COR-L47 (cell line): ENCODE measurements around the gene CLIC5.

Experiments
- DNase-seq: peaks from one replicate; lab custom pipeline; 2025; lab: John Stamatoyannopoulos, UW

The CLIC5 gene

DNA sequence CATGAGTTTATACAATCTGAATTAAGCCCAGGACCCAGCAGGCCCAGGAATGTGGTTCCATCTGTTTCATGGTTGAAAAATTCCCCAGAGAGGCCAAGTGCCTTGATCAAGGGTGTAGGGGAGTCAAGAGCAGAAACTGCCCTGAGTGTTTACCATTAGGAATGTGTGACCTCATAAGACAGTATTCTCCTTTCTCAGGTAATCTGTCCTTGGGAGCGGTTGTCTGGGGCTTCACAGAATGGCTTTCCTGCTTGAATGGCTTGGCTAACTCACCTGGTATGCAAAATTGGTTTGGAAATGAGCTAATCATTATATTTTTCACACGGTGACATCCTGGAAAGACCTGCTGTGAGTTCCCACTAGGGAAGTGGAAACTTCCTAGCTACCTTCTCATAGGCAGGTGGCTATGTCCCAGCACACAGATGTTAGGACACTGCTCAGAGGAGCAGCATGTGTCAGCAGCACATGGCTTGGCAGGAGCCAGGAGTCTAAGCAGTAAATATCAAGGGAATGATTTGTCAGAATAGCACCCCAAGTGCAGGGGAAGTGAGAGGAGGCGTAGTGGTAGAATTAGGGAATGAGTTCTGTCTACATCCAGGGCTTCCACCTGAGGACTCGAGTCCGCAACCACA is 17.7 kb downstream of the CLIC5 start:
- DNase-seq = no peak

DNA sequence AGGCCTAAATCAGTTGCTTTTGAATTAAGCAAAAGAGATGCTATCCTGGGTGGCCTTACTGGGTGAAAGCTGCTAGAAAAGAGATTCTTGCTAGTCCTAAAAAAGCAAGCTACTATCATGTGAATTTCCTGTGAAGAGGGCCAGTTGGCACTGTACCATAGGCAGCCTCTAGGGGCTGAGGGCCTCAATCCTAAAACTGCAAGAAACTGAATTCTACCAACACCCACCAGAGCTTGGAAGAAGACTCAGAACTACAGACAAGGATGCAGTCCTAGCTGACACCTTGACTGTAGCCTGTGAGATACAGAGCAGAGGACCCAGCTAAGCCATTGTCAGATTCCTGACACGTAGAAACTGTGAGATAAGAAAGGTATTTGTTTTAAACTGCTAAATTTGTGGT is 24.5 kb downstream of the CLIC5 start:
- no peak for DNase-seq

DNA sequence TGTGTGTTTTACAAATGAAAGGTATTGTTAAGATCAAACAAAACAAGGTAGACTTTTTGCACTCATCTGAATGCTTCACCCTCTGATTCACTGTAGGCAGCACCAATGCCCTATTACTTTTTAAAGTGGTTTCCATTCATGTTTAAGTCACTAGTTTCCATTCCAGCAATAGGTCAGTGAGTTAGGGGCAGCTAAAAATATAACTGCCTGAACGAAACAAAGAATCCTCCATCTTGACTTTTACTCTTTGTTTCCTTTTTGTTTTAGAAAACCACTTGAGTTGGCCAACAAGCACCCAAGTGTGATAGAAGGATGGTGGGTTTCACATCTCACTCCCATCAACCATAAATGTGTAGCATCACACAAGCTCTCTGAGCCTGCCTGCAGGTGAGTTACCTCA is 25.5 kb downstream of the CLIC5 start:
- DNase-seq = no peak

DNA sequence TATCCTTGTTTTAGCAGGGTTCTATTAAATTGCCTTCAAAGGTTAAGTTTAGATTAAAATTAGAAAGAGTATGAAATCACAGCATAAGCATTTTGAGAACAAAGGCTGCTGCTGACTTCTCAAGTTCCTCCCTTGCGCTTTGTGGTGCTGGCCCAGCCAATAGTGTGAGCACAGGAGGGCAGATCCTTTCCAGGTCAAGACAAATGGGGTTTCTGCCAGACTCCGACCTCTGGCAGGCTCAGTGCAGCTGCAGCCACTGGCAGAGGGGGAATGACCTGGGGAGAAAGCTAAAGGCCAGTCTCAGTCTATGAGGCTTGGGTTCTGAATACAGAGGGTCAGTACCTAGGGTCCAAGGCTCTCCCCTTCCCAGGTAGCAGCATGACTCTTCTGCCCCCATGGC is 27.0 kb downstream of the CLIC5 start:
- DNase-seq = no peak

DNA sequence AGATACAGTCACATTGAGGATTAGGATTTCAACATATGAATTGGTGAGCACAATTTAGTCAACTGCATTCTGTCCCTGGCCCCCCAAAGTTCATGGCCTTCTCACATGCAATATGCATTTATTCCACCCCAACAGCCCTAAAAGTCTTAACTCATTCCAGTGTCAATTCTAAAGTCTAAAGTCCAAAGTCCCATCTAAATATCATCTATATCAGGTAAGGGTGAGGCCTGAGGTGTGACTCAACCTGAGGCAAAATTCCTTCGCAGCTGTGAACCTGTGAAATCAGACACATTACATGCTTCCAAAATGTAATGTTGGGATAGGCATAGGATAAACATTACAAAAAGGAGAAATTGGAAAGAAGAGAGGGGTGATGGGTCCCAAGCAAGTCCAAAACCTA is 27.8 kb downstream of the CLIC5 start:
- DNase-seq = no peak

DNA sequence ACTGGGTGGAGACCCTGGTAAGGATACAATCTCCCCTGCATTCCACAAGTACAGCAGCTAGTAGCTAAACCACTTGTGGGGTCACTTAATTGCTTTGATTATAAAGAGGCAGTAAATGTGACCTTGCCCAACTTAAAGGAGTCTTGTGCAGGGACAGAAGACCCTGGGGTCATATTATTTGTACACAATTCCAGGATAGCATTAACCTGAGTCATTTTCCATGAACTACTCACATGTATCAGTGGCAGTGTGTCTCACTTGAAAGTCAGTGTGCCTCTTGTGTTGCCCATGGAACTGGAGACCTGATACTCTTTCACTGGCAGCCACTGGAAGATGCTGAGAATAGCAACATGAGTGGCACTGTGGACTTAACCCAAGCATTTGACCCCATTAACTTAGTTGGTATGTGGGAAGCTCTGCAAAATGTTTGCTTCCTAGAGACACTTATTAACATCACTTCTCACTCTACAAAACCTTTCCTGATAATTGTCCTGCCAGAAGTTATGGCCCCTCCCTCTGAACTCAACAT is 28.9 kb downstream of the CLIC5 start:
- DNase-seq = no peak

DNA sequence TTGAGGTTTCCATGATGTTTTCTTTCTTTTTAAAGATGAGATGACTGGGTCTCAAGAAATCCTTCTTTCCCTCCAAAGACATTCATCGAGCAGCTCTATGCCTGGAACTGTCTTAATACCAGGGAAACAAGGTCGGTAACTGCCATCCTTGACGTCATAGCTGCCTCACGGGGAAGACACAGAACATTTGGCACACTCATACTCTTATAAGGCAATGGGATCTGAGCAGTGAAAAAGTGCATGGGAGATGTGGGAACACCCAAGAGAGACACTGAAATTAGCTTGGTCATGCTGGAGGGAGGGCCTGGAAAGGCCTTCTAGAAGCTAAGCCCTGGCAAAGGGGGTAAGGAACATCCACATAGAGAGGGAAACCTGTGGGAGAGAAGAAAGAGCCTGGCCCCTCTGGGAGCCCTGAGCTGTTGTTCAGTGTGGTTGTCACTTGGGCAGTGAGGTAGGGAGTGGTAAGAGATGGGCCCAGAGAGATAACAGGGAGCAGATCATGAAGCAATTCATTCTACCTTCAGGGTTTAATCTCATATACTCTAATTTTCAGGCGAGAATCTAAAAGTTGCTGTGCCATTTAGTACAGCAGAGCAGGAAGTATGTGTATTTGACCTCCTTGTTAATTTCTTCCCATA is 30.8 kb downstream of the CLIC5 start:
- DNase-seq = no peak

DNA sequence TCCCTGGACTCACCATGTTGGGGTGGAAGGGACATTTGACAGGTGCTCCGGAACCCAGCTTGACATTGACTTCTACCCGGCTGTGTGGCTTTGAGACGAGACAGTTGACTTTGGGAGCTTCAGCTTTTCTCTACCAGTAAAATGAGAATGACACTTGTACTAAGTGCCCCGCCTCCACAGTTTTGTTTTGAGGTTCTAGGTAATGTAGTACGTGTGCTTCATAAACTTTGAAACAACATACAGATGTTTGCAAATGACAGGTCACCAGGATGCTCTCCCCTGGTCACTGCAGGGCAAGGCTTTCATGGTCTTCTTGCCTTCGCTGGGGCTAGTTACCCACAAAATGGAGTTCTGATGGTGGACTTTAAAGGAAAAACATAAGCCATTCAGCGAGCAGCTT is 31.3 kb downstream of the CLIC5 start:
- no peak for DNase-seq

DNA sequence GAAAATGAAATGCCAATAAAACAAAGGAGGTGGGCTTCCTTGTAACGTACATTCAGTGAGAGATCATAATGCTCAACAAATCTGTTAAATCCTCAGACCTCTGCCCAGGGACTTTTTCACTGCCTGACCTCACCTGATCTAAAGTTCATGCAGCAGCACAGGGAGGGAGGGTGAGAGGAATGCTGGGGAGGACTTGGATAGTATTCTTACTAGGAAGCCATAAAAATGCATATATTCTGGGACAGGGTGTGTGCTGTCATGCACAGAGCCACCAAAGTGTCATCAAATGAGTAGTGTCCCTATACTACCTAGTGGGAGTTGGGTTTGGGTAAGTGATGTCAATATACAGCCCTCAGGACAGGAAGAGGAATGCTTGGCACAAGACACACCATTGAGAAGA is 32.6 kb downstream of the CLIC5 start:
- DNase-seq = no peak

DNA sequence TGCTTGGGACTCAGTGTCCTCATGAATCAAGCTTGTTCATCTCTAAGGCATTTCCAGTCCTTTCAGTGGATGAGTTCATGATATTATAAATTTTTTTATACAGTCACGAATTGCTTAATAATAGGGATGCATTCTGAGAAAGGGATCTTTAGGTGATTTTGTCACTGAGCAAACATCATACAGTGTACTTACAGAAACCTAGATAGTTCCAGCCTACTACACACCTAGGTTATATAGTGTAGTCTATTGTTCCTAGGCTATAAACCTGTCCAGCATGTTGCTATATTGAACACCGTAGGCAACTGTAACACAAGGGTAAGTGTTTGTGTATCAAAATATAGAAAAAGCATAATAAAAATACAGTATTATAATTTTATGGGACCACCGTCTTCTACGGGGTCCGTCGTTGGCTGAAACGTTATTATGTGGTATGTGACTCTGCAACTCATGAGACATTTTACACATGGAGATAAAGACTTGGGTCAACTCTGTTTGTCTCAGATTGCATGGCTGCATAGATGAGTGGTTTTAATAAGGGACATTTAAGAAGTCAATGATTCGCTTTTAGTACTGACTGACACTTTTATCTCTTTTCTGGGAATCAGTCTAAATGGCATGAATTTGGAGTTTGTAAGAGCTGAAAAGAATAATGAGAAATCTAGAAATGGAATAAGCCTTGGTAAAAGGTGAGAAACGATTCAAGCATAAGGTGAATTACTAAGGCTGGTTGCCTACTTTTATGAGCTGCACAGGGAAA is 33.2 kb downstream of the CLIC5 start:
- DNase-seq = no peak

DNA sequence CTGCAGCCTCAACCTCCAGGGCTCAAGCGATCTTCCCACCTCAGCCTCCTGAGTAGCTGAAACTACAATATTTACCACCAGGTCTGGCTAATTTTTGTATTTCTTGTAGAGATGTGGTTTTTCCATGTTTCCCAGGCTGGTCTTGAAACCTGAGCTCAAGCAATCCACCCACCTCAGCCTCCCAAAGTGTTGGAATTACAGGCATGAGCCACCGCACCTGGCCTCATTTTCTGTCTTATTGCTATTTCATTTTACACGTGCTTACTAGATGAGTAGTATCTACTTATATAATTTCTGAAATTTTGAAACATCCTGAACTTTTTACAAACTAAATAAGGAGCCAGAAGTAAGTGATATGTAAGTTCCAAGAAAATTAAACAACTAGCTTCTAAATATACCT is 34.6 kb downstream of the CLIC5 start:
- DNase-seq = no peak

DNA sequence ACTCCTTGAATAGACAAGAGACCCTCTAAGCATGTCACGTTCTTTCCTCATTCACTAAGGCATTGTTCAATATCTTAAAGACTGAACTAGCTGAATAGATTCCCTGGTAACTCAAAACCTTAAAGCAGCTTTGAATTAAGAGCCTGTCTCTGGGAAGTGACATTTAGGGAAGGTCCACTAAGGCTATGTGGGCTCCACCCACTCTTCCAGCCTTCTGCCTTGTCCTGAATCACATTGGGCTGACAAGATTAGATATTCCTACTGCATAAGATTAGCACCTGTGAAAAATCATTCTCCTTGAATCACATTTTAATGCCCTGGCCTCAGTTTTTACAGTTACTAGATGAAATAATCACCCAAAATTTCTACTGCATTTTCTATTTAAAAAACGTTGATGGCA is 36.3 kb downstream of the CLIC5 start:
- no peak for DNase-seq

DNA sequence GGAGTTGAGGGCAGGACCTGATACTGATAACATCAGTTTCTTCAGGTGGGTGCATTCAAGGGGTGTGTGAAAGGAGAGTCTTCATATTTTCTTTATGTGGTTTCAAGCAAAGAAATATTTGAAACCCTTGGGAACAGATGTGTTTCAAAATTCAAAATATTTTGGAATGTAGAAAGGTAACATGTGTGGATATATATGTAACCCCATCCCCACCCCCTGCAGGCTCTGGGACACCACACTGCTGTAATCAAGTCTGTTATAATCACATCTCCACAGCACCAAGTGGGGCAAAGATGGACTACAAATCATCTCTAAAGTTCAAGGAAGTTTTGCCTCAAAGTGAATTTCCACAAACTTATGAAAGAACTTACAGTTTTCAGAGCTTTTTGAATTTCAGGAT is 41.1 kb downstream of the CLIC5 start:
- DNase-seq = no peak

DNA sequence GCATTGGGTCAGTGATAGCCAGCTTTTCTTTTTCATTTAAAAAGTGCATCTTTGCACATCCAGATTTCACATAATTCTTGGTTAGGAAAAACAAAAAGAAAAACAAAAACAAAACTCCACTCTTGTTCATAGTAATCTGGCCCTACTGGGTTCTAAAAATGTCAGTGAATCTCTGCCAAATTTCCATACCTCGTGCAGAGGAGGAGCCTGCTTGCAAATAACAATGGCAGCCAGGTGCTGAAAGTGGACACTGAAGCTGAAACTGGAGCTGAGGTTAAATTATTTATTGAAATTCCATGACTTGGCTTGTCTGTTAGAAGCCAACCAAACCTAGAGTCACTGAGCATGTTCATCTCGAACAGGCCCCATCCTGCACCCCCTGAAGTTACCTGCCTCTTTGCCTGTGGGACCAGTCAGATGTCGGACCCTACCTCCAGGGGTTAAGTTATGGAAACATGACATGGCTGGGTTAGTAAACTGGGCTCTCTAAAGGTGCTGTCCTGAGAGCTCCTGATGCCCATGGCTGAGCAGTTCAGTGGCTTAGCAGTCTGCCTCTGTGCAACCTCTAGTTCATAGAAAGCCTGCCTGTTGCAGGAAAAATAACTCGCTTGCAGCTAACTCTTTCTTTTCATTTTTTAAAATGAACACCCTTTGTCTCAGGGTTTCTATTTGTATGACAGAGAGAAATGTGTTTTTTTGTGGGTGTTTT is 42.7 kb downstream of the CLIC5 start:
- DNase-seq = no peak

DNA sequence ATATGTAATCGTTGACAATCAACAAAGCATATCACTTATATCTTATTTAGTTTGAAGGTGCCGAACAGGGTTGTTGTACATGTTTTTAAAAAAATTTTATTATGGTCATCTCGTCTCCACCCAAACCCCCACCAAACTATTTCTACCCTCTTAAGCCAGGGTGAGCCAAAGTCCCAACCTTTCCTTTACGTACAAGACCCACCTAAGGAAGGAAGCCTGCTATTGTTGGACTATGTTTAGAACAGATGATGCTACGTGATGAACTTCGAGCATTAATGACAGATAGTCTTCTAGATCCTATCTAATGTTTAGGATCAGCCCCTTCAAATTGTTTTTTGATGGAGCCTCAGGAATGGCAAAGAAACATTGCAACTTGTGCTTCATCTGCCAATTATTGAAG is 44.4 kb downstream of the CLIC5 start:
- DNase-seq = no peak

DNA sequence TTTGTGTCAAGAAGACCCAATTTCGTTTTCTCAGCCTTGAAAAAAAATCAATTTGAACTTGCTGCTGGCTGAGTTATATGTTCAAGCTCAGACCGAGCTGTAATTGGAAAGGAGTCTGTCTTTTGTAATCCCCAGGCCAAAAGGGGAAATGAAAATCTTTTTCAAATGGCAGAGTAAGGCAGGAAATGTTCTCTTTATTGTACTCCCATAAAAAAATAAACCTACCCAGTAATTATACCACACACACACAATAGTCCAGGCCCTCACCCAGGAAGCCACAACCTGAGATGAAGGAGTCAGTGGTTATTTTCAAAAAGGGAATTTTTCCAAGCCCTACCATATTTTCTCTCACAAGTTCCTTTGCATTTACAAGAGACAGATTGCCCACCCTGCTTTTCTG is 45.3 kb downstream of the CLIC5 start:
- DNase-seq = no peak

DNA sequence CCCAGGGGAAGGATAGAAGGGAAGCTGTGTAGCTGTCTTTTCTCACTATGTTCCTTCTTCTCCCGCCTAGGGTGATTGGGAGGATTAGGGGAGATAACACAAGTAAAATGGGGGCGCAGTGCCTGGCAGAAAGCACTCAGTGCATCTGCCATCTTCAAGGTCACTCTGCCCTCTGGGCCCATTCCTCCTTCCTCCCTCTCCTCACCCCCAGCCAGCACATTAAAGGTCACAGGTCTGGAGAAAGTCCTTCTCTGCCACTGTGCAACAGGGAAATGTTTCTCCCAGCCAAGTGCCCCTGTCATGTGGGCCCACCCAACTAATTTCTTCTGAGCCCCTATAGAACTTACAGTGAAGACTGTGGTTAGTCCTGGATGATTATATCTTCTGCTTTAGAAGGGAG is 45.8 kb downstream of the CLIC5 start:
- DNase-seq = no peak

DNA sequence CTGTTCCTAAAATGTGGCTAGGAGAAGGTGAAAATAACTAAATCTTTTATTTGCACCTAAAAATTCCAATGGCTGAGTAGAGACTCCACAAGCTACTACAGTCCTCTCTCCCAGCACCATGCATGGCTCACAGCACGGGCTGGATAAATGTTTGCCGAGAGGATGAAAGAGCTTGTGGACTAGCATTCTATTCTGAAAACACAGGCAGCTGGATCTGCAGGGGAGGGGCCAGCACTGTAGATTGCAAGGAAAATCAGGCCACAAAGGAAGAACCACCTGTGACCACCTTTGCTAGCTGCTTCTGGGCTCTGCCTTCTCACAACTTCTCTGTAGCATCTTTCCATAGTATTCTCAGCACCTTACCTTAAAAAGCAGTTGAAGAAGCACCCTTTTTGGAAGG is 46.6 kb downstream of the CLIC5 start:
- no peak for DNase-seq

DNA sequence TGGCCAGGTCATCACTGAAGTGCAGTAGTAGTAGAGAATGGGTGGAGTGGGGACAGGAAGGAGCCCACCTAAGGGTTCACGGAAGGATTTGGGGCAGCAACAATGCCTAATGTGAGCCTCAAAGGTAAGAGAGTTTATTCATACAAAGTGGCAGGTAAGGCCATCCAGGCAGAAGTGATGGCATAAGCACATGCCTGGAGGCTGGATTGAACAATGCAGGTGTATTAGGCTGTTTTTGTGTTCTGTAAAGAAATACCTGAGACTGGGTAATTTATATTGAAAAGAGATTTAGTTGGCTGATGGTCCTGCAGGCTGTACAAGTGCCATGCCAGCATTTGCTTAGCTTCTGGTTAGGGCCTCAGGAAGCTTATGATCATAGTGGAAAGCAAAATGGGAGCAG is 48.3 kb downstream of the CLIC5 start:
- DNase-seq = no peak

DNA sequence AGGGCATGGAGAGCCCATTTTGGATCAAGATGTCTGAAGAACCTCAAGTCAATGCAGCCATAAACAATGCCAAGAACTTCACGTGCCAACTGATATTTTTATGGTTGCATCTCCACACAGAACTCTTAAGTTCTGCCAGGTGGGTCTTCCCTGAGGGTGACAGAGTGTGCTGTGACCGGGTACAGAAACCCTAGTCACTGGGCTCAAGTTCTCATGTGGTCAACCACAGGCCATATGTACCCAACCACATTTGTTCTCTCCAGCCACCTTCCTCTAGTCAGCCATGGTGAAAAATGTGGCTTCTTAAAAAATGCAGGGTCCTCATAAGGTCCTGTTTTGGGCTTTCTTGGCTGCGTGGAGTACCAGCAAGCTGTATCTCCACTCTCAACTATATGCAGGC is 48.9 kb downstream of the CLIC5 start:
- no peak for DNase-seq

DNA sequence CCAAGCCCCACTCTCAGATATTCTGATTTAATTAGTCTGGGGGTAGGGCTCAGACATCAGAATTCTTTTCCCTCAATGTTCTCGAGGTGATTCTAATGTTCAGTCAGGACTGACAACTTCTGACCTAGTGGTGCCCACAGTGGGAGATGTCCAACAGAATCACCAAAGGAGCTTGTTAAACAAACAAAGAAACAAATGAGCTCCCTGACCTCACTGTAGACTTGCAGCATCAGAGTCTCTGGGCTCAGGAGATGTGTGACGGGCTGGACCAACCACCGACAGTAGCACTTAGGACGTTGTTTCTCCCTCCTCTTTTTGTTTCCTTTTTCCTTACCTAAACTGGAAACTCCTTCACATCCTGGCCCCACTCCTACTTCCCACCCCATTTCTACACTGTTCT is 49.3 kb downstream of the CLIC5 start:
- no peak for DNase-seq

DNA sequence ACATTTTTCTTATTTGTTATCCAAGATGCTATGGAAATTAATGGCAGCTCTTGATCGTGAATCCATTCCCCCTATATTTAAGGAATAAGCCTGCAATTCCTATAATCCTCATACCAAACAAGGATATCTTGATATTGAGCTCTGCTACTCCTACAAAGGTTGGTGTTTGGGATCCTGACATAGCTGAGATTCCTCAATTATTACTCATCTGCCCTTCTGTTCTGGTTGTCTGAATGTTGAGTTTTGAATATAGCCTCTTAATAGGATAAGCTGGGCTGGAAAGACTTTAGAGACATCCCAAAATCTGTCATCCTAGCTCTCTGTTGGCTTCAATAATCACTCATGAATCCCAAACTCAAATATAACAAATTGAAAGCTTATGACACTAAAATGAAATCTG is 49.9 kb downstream of the CLIC5 start:
- no peak for DNase-seq

DNA sequence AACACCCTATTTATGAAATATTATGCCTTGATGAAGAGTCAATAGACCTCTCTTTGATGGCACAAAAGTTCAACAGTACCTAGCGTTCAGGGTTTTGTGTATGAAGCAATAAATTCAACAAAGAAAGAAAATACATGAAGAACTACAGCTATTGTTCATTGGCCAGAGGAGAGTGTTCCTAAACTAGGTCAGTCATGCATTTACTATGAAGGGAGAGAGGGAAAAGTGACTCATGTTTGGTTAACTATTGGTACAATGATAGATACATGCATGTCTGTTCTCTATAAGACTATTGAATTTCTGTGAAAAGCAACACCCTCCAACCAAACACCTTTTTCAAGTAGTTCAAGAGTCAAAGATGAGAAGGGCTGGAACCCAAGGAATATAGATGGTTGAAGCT is 50.7 kb downstream of the CLIC5 start:
- no peak for DNase-seq
